GM12878 (cell line): ENCODE data around the gene LKAAEAR1. TPM values are rescaled to one million over a fixed set of nuclear protein-coding genes. Genes with fewer than 3 reads are reported as not detected.

Source experiments
- ATAC-seq: fragments of 200-7000 bp; cut with Tn5 transposase; 3 replicates; pipeline ENCODE4 v1.9.1; 2020; ENCODE audit warnings: mild to moderate bottlenecking, moderate library complexity
- BruUV-seq: library from RNA; stranded (reverse); fragments of 400-500 nt; replicated peaks from 2 replicates; lab custom pipeline; 2021; lab: Mats Ljungman, UMichigan
- CTCF ChIA-PET: fragments of 300-600 bp; sonication (Branson Sonifier 250); formaldehyde crosslinking; extraction: SDS; loops from one replicate; lab custom pipeline; 2021; ENCODE audit warnings: inconsistent platforms; lab: Yijun Ruan, JAX
- POLR2A ChIA-PET: fragments of 350-600 bp; formaldehyde crosslinking; extraction: SDS; loops from one replicate; lab custom pipeline; 2021; ENCODE audit warnings: inconsistent platforms; lab: Charles Lee
- RAD21 ChIA-PET: fragments of 300-600 bp; sonication (Branson Sonifier 250); formaldehyde crosslinking; loops from one replicate; lab custom pipeline; 2023; ENCODE audit warnings: antibody characterized with exemption; ENCODE audit not compliant: unreplicated experiment; lab: Charles Lee
- SMC1A ChIA-PET: fragments of 300-600 bp; sonication (Branson Sonifier 250); formaldehyde crosslinking; loops from one replicate; lab custom pipeline; 2023; ENCODE audit not compliant: unreplicated experiment, uncharacterized antibody; lab: Charles Lee
- DNase-seq: peaks from one replicate; pipeline ENCODE4 v3.0.0-alpha.2; 2011; ENCODE audit warnings: low read depth, low spot score
- FAIRE-seq: peaks from 3 replicates; lab custom pipeline; 2011; peaks lifted over from hg19 to GRCh38; lab: Jason Lieb, UNC
- H2AFZ ChIP-seq: 2 replicates; pipeline ENCODE4 v1.6.0; 2011; ENCODE audit warnings: low read depth, low read length, control low read depth; ENCODE audit not compliant: control insufficient read depth
- H3K27ac ChIP-seq: 2 replicates; pipeline ENCODE4 v1.5.1; 2011; ENCODE audit warnings: control low read depth; ENCODE audit not compliant: control insufficient read depth, insufficient read depth
- H3K27me3 ChIP-seq, 2 experiments: replicated peaks in 1 of 2; 2 replicates each; pipeline versions ENCODE4 v1.6.0 to v1.6.1; 2011; ENCODE audit warnings: low read length in 1 of 2; ENCODE audit not compliant: control insufficient read depth in 2 of 2, insufficient read depth in 2 of 2
- H3K36me3 ChIP-seq, 2 experiments: 2 replicates each; pipeline ENCODE4 v1.5.1; 2011; ENCODE audit warnings: low read length in 1 of 2; ENCODE audit not compliant: control insufficient read depth in 2 of 2, insufficient read depth in 2 of 2
- H3K4me1 ChIP-seq: 2 replicates; pipeline ENCODE4 v1.6.1; 2011; ENCODE audit warnings: mild to moderate bottlenecking, low read length, moderate library complexity, mixed read lengths; ENCODE audit not compliant: control insufficient read depth, insufficient read depth
- H3K4me2 ChIP-seq: 2 replicates; pipeline ENCODE4 v1.6.0; 2011; ENCODE audit warnings: control low read depth; ENCODE audit not compliant: control insufficient read depth, insufficient read depth
- H3K4me3 ChIP-seq: fragments of 200-600 bp; sonication (generic); 2 replicates; pipeline ENCODE4 v1.5.1; 2016
- H3K79me2 ChIP-seq: 2 replicates; pipeline ENCODE4 v1.6.0; 2011; ENCODE audit warnings: low read length; ENCODE audit not compliant: control insufficient read depth, insufficient read depth
- H3K9ac ChIP-seq: 2 replicates; pipeline ENCODE4 v1.8.0; 2011; ENCODE audit warnings: low read length, control low read depth, mixed read lengths; ENCODE audit not compliant: control insufficient read depth, insufficient read depth
- H3K9me3 ChIP-seq: replicated peaks from 3 replicates; pipeline ENCODE4 v1.5.1; 2011; ENCODE audit warnings: mild to moderate bottlenecking, low read length; ENCODE audit not compliant: control insufficient read depth, insufficient read depth
- H4K20me1 ChIP-seq: 2 replicates; pipeline ENCODE4 v1.6.0; 2011; ENCODE audit not compliant: control insufficient read depth, insufficient read depth
- EGR1 ChIP-seq, 2 experiments: IDR thresholded peaks; 1 replicate in 1 of 2; 2 replicates in 1 of 2; pipeline ENCODE4 v1.6.1; 2011 to 2012; ENCODE audit warnings: low read depth in 2 of 2, low read length in 2 of 2, borderline replicate concordance in 1 of 2, mild to moderate bottlenecking in 1 of 2, moderate library complexity in 1 of 2
- MLLT1 ChIP-seq: fragments of 450-650 bp; IDR thresholded peaks from 2 replicates; pipeline ENCODE4 v1.6.1; 2016; ENCODE audit warnings: mild to moderate bottlenecking
- POLR2A ChIP-seq: IDR thresholded peaks from 2 replicates; pipeline ENCODE4 v1.6.1; 2011; ENCODE audit warnings: low read depth, mild to moderate bottlenecking, low read length
- RUNX3 ChIP-seq: IDR thresholded peaks from 2 replicates; pipeline ENCODE4 v1.6.1; 2012; ENCODE audit warnings: low read length, inconsistent platforms
- TARDBP ChIP-seq: IDR thresholded peaks from 2 replicates; pipeline ENCODE4 v1.6.1; 2016; ENCODE audit warnings: borderline replicate concordance
- WGBS: methylation state at CpG from one replicate; pipeline ENCODE4 v1.1.6; 2016; ENCODE audit warnings: low lambda C conversion rate; ENCODE audit not compliant: insufficient replicate concordance, insufficient coverage; ENCODE audit errors: missing lambda C conversion rate; 5-methylcytosine and 5-hydroxymethylcytosine counted together
- in situ Hi-C: fragments of 300-500 bp; cut with MboI; formaldehyde crosslinking; loops from 9 replicates; pipeline ENCODE4 v1.14.3; 2018; ENCODE audit warnings: mixed read lengths
- intact Hi-C: fragments of 100-400 bp; cut with micrococcal nuclease; formaldehyde crosslinking; loops from one replicate; pipeline ENCODE4 v1.14.2; 2022; ENCODE audit not compliant: unreplicated experiment
- polyA plus RNA-seq, 11 experiments: library from polyadenylated mRNA; depleted of rRNA in 4 of 11; unstranded in 6 of 11; stranded (reverse) in 5 of 11; fragments of >200 nt; fragmentation: Nextera tagmentation in 4 of 11; fragmentation: Illumina TruSeq in 1 of 11; extraction: Ambion mirVana in 4 of 11; extraction: Trizol in 1 of 11; gene quantifications; 1 replicate in 1 of 11; 2 replicates in 10 of 11; pipeline versions ENCODE4 v1.2.1 to v1.2.3, GENCODE V29; 2011 to 2016; ENCODE audit warnings: inconsistent platforms in 2 of 11, missing spikeins in 2 of 11, low read depth in 1 of 11
- total RNA-seq, 4 experiments: library from RNA; depleted of rRNA in 3 of 4; stranded (reverse); fragments of >200 nt in 3 of 4; fragmentation: Illumina TruSeq in 1 of 4; extraction: Trizol in 1 of 4; gene quantifications; 2 replicates each; pipeline versions ENCODE4 v1.2.1 to v1.2.3, GENCODE V29; 2013 to 2021
- TF ChIP-seq, protein P1 (sequence below): fragments of 450-650 bp; IDR thresholded peaks from 2 replicates; pipeline ENCODE4 v1.6.1; 2017; ENCODE audit warnings: mild to moderate bottlenecking, moderate library complexity
- TF ChIP-seq, protein P2 (sequence below): IDR thresholded peaks from 2 replicates; pipeline ENCODE4 v1.6.1; 2011; ENCODE audit warnings: borderline replicate concordance, low read depth, mild to moderate bottlenecking, moderate library complexity, low read length; ENCODE audit not compliant: insufficient read depth, poor library complexity, severe bottlenecking

The LKAAEAR1 gene
- total and polyA plus RNA-seq, 10 of the 15 experiments (the other 5 are each of a cell fraction or from before 2014, with no cell fraction given): not detected

DNA sequence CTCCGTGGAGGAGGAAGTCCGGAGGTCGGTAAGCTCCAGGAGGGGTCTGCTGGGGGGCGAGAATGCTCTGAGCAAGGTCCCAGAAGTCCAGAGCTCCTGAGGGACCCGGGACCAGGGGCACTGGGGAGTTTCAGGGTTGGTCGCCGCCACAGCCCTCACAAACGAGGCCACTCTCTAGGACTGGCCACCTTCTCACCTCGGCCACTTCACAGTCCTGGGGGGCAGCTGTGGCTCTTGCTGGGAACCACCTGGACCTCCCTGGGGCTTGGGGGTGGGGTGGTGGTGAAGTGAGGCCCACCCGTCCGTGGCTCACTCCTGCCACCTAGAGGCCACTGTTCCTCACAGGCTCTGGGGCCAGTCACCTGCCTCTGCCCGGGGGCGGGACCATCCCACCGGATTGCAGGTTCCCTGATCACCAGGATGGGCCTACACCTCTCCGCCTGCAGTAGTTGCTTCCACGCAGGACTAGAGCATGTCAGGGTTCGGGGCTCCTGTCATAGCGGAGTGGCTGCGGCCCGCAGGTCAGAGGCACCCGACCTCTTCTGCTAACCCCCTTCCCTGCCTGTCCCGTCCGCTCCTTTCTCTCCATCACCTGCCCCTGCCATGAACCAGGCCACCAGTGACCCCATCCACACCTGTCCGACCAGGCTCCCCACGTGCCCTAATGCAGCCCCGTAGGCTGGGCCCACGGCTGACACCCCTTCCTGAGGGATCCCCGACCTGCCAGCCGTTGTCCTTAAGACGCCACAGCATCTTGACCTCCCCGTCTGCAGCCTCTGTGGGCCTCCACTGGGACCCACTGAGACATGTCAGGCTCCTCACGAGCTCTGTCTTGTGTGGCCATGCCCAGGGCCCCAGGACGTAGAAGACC is 26.3 kb downstream of the LKAAEAR1 start (continued):
- TF ChIP-seq MLLT1 (peak; percentile 38; the same call in 1 of the 2 replicates), TARDBP (peak; percentile 28; the same call in 1 of the 2 replicates), EGR1 (IDR thresholded peaks at IDR 0.05; ENCODE audit: borderline replicate concordance in 1 of 2, low read depth in 2 of 2, low read length in 2 of 2) (peak in 1 of 2 experiments; percentile 57; a peak in 1 of 3 replicates)
- TF ChIP-seq, all 136 proteins: peak for 40

- ChIA-PET RAD21 (interaction anchor here (0.6 to 7.1 kb wide), 10 partner anchors 17 to 519 kb away, joined by 3 to 78 read pairs (median 6); partner anchors contain the start of genes PRPF6, PTK6 and TPD52L2), POLR2A (interaction anchor here (0.6 to 2.6 kb wide), 7 partner anchors 17 to 101 kb away, joined by 3 to 28 read pairs (median 4); partner anchors contain the start of genes PRPF6 and UCKL1), SMC1A (interaction anchor here (0.9 to 2.6 kb wide), 6 partner anchors 18 to 228 kb away, joined by 3 to 21 read pairs (median 4); partner anchors contain the start of genes C20orf204, PRPF6 and TPD52L2), CTCF (interaction anchor here (0.6 to 9.2 kb wide), 23 partner anchors 9 to 520 kb away, joined by 3 to 108 read pairs (median 4); partner anchors contain the start of genes PRPF6, PTK6, TPD52L2 and UCKL1)
- H3K4me2 ChIP-seq: peak overlapping the region; percentile 90
- no TSS peak for BruUV-seq
- H3K4me1 ChIP-seq: peaks cover 48% of the 10 kb centered on the region
- H3K9me3 ChIP-seq: no peaks in the 10 kb centered on the region
- FAIRE-seq (no peak), DNase-seq (no peak), ATAC-seq (peak; percentile 7)
- H3K79me2 ChIP-seq: no peaks in the 10 kb centered on the region; the same call in none of the 2 replicates
- peak overlapping the region; percentile 42; the same call in 1 of the 2 replicates for H3K9ac ChIP-seq
- intact Hi-C loops: loop anchor here (2.0 to 10.0 kb wide), 4 partner anchors 18 to 192 kb away; partner anchors contain the start of genes ABHD16B, PRPF6, TPD52L2 and UCKL1
- H3K4me3 ChIP-seq: peak overlapping the region; percentile 35; the same call in 1 of the 2 replicates
- in situ Hi-C loops: no loop called here
- no peaks in the 10 kb centered on the region for H3K36me3 ChIP-seq
- no peaks in the 10 kb centered on the region for H4K20me1 ChIP-seq
- H3K27ac ChIP-seq: peak overlapping the region; percentile 50
- 64% methylated on average over 38 of the region's 39 CpGs for WGBS
- peak overlapping the region; percentile 78; the same call in 1 of the 2 replicates for H2AFZ ChIP-seq
- H3K27me3 ChIP-seq: no peaks in the 10 kb centered on the region; a peak in 1 of 4 replicates
- TF ChIP-seq, protein P1, sequence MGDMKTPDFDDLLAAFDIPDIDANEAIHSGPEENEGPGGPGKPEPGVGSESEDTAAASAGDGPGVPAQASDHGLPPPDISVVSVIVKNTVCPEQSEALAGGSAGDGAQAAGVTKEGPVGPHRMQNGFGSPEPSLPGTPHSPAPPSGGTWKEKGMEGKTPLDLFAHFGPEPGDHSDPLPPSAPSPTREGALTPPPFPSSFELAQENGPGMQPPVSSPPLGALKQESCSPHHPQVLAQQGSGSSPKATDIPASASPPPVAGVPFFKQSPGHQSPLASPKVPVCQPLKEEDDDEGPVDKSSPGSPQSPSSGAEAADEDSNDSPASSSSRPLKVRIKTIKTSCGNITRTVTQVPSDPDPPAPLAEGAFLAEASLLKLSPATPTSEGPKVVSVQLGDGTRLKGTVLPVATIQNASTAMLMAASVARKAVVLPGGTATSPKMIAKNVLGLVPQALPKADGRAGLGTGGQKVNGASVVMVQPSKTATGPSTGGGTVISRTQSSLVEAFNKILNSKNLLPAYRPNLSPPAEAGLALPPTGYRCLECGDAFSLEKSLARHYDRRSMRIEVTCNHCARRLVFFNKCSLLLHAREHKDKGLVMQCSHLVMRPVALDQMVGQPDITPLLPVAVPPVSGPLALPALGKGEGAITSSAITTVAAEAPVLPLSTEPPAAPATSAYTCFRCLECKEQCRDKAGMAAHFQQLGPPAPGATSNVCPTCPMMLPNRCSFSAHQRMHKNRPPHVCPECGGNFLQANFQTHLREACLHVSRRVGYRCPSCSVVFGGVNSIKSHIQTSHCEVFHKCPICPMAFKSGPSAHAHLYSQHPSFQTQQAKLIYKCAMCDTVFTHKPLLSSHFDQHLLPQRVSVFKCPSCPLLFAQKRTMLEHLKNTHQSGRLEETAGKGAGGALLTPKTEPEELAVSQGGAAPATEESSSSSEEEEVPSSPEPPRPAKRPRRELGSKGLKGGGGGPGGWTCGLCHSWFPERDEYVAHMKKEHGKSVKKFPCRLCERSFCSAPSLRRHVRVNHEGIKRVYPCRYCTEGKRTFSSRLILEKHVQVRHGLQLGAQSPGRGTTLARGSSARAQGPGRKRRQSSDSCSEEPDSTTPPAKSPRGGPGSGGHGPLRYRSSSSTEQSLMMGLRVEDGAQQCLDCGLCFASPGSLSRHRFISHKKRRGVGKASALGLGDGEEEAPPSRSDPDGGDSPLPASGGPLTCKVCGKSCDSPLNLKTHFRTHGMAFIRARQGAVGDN: peak; percentile 58; the same call in 1 of the 2 replicates
- TF ChIP-seq, protein P2, sequence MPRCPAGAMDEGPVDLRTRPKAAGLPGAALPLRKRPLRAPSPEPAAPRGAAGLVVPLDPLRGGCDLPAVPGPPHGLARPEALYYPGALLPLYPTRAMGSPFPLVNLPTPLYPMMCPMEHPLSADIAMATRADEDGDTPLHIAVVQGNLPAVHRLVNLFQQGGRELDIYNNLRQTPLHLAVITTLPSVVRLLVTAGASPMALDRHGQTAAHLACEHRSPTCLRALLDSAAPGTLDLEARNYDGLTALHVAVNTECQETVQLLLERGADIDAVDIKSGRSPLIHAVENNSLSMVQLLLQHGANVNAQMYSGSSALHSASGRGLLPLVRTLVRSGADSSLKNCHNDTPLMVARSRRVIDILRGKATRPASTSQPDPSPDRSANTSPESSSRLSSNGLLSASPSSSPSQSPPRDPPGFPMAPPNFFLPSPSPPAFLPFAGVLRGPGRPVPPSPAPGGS: no peak
- TF ChIP-seq POLR2A (peak; percentile 45; the same call in 1 of the 2 replicates), RUNX3 (peak; percentile 23; the same call in 1 of the 2 replicates), MLLT1 (peak; percentile 98)
Measured at GRCh38 chr20:64056889-64057627, 27.1 kb downstream of the LKAAEAR1 start.
